H9 (cell line): ENCODE results near the gene DCLK2. TPM values are rescaled to one million over a fixed set of nuclear protein-coding genes. Genes with fewer than 3 reads are reported as not detected.

Experiments used
- DNase-seq: peaks from one replicate; pipeline ENCODE4 v3.0.0-alpha.2; 2017
- H2AFZ ChIP-seq: one replicate; pipeline ENCODE4 v1.6.1; 2013; ENCODE audit warnings: mild to moderate bottlenecking, low read length, control low read depth, moderate library complexity
- H2AK5ac ChIP-seq: 2 replicates; pipeline ENCODE4 v1.6.1; 2013; ENCODE audit warnings: low read length, control low read depth, mixed read lengths; ENCODE audit not compliant: insufficient read length
- H2BK120ac ChIP-seq: one replicate; pipeline ENCODE4 v1.6.1; 2013; ENCODE audit warnings: low read depth, mild to moderate bottlenecking, low read length, control low read depth, inconsistent platforms; ENCODE audit not compliant: poor library complexity, severe bottlenecking
- H2BK12ac ChIP-seq: 2 replicates; pipeline ENCODE4 v1.6.1; 2013; ENCODE audit warnings: low read length, control low read depth, mixed read lengths, low read depth; ENCODE audit not compliant: insufficient read length
- H2BK15ac ChIP-seq: 2 replicates; pipeline ENCODE4 v1.6.1; 2013; ENCODE audit warnings: low read depth, low read length, control low read depth
- H2BK20ac ChIP-seq: one replicate; pipeline ENCODE4 v1.6.1; 2013; ENCODE audit warnings: low read depth, mild to moderate bottlenecking, low read length, control low read depth, inconsistent platforms; ENCODE audit not compliant: poor library complexity, severe bottlenecking
- H2BK5ac ChIP-seq: 2 replicates; pipeline ENCODE4 v1.6.1; 2013; ENCODE audit warnings: low read length, control low read depth, mixed read lengths; ENCODE audit not compliant: insufficient read length
- H3K14ac ChIP-seq: 2 replicates; pipeline ENCODE4 v1.6.1; 2013; ENCODE audit warnings: low read length, control low read depth; ENCODE audit not compliant: insufficient read depth
- H3K18ac ChIP-seq: 2 replicates; pipeline ENCODE4 v1.6.1; 2013; ENCODE audit warnings: low read depth, mild to moderate bottlenecking, mixed read lengths, low read length, control low read depth; ENCODE audit not compliant: insufficient read length
- H3K23ac ChIP-seq: 2 replicates; pipeline ENCODE4 v1.6.1; 2013; ENCODE audit warnings: low read length, control low read depth, mixed read lengths, low read depth; ENCODE audit not compliant: insufficient read length
- H3K23me2 ChIP-seq: 2 replicates; pipeline ENCODE4 v1.6.1; 2013; ENCODE audit warnings: low read depth, mild to moderate bottlenecking, mixed read lengths, low read length, control low read depth; ENCODE audit not compliant: insufficient read length, poor library complexity, severe bottlenecking
- H3K27ac ChIP-seq: 2 replicates; pipeline ENCODE4 v1.5.1; 2013; ENCODE audit warnings: low read length, control low read depth, mixed read lengths, low read depth; ENCODE audit not compliant: insufficient read length
- H3K27me3 ChIP-seq: 2 replicates; pipeline ENCODE4 v1.6.1; 2013; ENCODE audit warnings: low read length, control low read depth, inconsistent platforms; ENCODE audit not compliant: insufficient read depth
- H3K4ac ChIP-seq: 2 replicates; pipeline ENCODE4 v1.6.1; 2013; ENCODE audit warnings: low read depth, mild to moderate bottlenecking, control low read depth, inconsistent platforms, low read length, moderate library complexity
- H3K4me1 ChIP-seq: 2 replicates; pipeline ENCODE4 v1.6.1; 2013; ENCODE audit warnings: low read length, control low read depth, inconsistent platforms; ENCODE audit not compliant: insufficient read depth
- H3K4me2 ChIP-seq: 2 replicates; pipeline ENCODE4 v1.6.1; 2013; ENCODE audit warnings: low read length, control low read depth, mixed read lengths; ENCODE audit not compliant: insufficient read length, insufficient read depth
- H3K56ac ChIP-seq: 2 replicates; pipeline ENCODE4 v1.6.1; 2013; ENCODE audit warnings: low read depth, mild to moderate bottlenecking, mixed read lengths, low read length, control low read depth; ENCODE audit not compliant: insufficient read length
- H3K79me1 ChIP-seq: 2 replicates; pipeline ENCODE4 v1.6.1; 2013; ENCODE audit warnings: low read depth, mild to moderate bottlenecking, moderate library complexity, low read length, control low read depth, inconsistent platforms; ENCODE audit not compliant: insufficient read depth, poor library complexity, severe bottlenecking
- H3K79me2 ChIP-seq: 2 replicates; pipeline ENCODE4 v1.6.1; 2013; ENCODE audit warnings: low read length, control low read depth, inconsistent platforms; ENCODE audit not compliant: insufficient read depth
- H3K9ac ChIP-seq: 2 replicates; pipeline ENCODE4 v1.6.1; 2013; ENCODE audit warnings: low read length, control low read depth, mixed read lengths; ENCODE audit not compliant: insufficient read length; ENCODE audit errors: extremely low read depth
- H3K9me3 ChIP-seq: one replicate; pipeline ENCODE4 v1.6.1; 2013; ENCODE audit warnings: low read depth, low read length, inconsistent platforms; ENCODE audit not compliant: control insufficient read depth
- H3T11ph ChIP-seq: one replicate; pipeline ENCODE4 v1.6.1; 2013; ENCODE audit warnings: mild to moderate bottlenecking, low read length, control low read depth, inconsistent platforms
- H4K20me1 ChIP-seq: one replicate; pipeline ENCODE4 v1.6.1; 2013; ENCODE audit not compliant: control insufficient read depth, insufficient read length, insufficient read depth
- H4K5ac ChIP-seq: 2 replicates; pipeline ENCODE4 v1.6.1; 2013; ENCODE audit warnings: low read depth, mild to moderate bottlenecking, mixed read lengths, low read length, control low read depth; ENCODE audit not compliant: insufficient read length
- H4K8ac ChIP-seq: replicated peaks from 2 replicates; pipeline ENCODE4 v1.6.1; 2013; ENCODE audit warnings: low read length, control low read depth, mixed read lengths, low read depth; ENCODE audit not compliant: insufficient read length
- H4K91ac ChIP-seq: 2 replicates; pipeline ENCODE4 v1.6.1; 2013; ENCODE audit warnings: low read depth, mild to moderate bottlenecking, moderate library complexity, mixed read lengths, low read length, control low read depth; ENCODE audit not compliant: insufficient read length
- H3K27ac Mint-ChIP-seq, 3 experiments: 2 replicates in 2 of 3; 3 replicates in 1 of 3; pipeline ENCODE4 v1.8.0; 2020 to 2021; ENCODE audit warnings: mixed read lengths in 3 of 3, mild to moderate bottlenecking in 1 of 3, moderate library complexity in 1 of 3
- H3K27me3 Mint-ChIP-seq: 2 replicates; pipeline ENCODE4 v1.8.0; 2021; ENCODE audit warnings: low read depth, mild to moderate bottlenecking, moderate library complexity, mixed read lengths
- H3K36me3 Mint-ChIP-seq, 3 experiments: 2 replicates in 2 of 3; 3 replicates in 1 of 3; pipeline ENCODE4 v1.8.0; 2020 to 2021; ENCODE audit warnings: low read depth in 3 of 3, mixed read lengths in 3 of 3; ENCODE audit not compliant: insufficient read depth in 1 of 3
- H3K4me1 Mint-ChIP-seq, 2 experiments: 2 replicates each; pipeline ENCODE4 v1.8.0; 2020; ENCODE audit warnings: mixed read lengths in 2 of 2
- H3K4me3 Mint-ChIP-seq, 2 experiments: 2 replicates in 1 of 2; 3 replicates in 1 of 2; pipeline ENCODE4 v1.8.0; 2020 to 2021; ENCODE audit warnings: mild to moderate bottlenecking in 2 of 2, mixed read lengths in 2 of 2, moderate library complexity in 1 of 2
- H3K9me3 Mint-ChIP-seq, 2 experiments: 2 replicates in 1 of 2; 3 replicates in 1 of 2; pipeline ENCODE4 v1.8.0; 2020; ENCODE audit warnings: mild to moderate bottlenecking in 2 of 2, mixed read lengths in 2 of 2, moderate library complexity in 1 of 2
- CTCF ChIP-seq: fragments of 200-600 bp; sonication (generic); conservative IDR thresholded peaks from 3 replicates; pipeline ENCODE4 v1.8.0; 2021; ENCODE audit warnings: antibody characterized with exemption, mild to moderate bottlenecking
- WGBS: extraction: QIAGEN DNeasy Blood & Tissue Kit; methylation state at CpG from one replicate; pipeline ENCODE4 v1.1.7; 2013; ENCODE audit warnings: missing lambda C conversion rate, low lambda C conversion rate, mixed read lengths; ENCODE audit not compliant: insufficient read length; ENCODE audit errors: extremely low coverage; 5-methylcytosine and 5-hydroxymethylcytosine counted together
- total RNA-seq: library from RNA; stranded (reverse); gene quantifications from 2 replicates; pipeline ENCODE4 v1.2.1, GENCODE V29; 2021

Gene DCLK2
- total RNA-seq, 1 experiment from 2014 or later: 0.33 TPM

DNA sequence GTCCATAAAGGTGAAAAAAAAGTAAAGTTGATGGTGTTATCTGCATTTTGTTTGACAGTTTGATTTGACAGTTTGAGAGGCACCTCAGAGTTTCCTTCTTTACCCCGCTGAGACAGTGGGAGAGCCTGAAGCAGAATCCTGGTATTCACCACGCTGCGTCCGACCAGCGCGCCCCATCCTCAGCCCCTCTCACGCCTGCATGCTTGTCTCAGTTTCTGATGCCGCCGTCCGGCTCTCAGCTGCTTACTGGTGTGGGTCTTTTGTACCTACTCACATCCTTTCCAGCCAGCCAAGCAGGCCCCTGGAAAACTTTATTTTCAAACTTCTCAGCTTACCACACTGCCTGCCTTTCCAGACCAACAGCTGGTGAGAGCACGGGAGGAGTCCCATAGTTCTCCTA, 175.2 kb downstream of the DCLK2 start:
- no peak overlapping the region for H3K18ac ChIP-seq
- Mint-ChIP-seq H3K4me1 (peaks cover 39 to 42% of the 10 kb centered on the region in 2 experiments), H3K36me3 (peaks cover 0 to 4% (median 0%) of the 10 kb centered on the region in 3 experiments; a peak in 1 of 7 replicates), H3K27me3 (no peaks in the 10 kb centered on the region; the same call in none of the 2 replicates), H3K4me3 (no peak overlapping the region), H3K27ac (no peak overlapping the region), H3K9me3 (peaks cover 3 to 4% of the 10 kb centered on the region in 2 experiments; a peak in 3 of 5 replicates)
- no peak overlapping the region for H2BK5ac ChIP-seq
- H3K27ac ChIP-seq: no peak overlapping the region
- no CpG with 5 or more reads among the region's 11 CpGs for WGBS
- no peak overlapping the region for H2AK5ac ChIP-seq
- no peak overlapping the region for H3K56ac ChIP-seq
- H4K8ac ChIP-seq: no peak overlapping the region
- no peak overlapping the region for H3K9ac ChIP-seq
- no peak overlapping the region for H4K5ac ChIP-seq
- H3K4me1 ChIP-seq: 0 out of 2 replicates have a peak, but pooled peaks cover 3% of the 10 kb centered on the region
- no peaks in the 10 kb centered on the region for H3K79me2 ChIP-seq
- no peaks in the 10 kb centered on the region for H4K20me1 ChIP-seq
- H2BK120ac ChIP-seq: no peak overlapping the region
- H3K14ac ChIP-seq: no peak overlapping the region
- no peaks in the 10 kb centered on the region for H3K27me3 ChIP-seq
- no peak overlapping the region for H3T11ph ChIP-seq
- H3K79me1 ChIP-seq: no peaks in the 10 kb centered on the region
- TF ChIP-seq CTCF: no peak
- no peak for DNase-seq
- no peak overlapping the region for H3K4me2 ChIP-seq
- no peak overlapping the region for H2BK15ac ChIP-seq
- H2BK12ac ChIP-seq: no peak overlapping the region
- H2BK20ac ChIP-seq: no peak overlapping the region
- H3K23ac ChIP-seq: no peak overlapping the region
- H4K91ac ChIP-seq: no peak overlapping the region
- no peak overlapping the region for H3K4ac ChIP-seq
- H3K9me3 ChIP-seq: no peaks in the 10 kb centered on the region
- H3K23me2 ChIP-seq: no peaks in the 10 kb centered on the region
- H2AFZ ChIP-seq: no peak overlapping the region
